Nephron (organoid): ENCODE data around the gene DACT2.

Experiments used
- H3K27ac Mint-ChIP-seq, 3 experiments: 2 replicates each; pipeline ENCODE4 v1.8.0; 2020; ENCODE audit warnings: mixed read lengths in 3 of 3, mild to moderate bottlenecking in 2 of 3, moderate library complexity in 1 of 3
- H3K27me3 Mint-ChIP-seq: 2 replicates; pipeline ENCODE4 v1.8.0; 2021; ENCODE audit warnings: low read depth, mild to moderate bottlenecking, moderate library complexity, mixed read lengths
- H3K36me3 Mint-ChIP-seq: 2 replicates; pipeline ENCODE4 v1.8.0; 2020; ENCODE audit warnings: low read depth, mixed read lengths
- H3K4me1 Mint-ChIP-seq: 2 replicates; pipeline ENCODE4 v1.8.0; 2020; ENCODE audit warnings: mixed read lengths
- H3K4me3 Mint-ChIP-seq, 3 experiments: 2 replicates each; pipeline ENCODE4 v1.8.0; 2020; ENCODE audit warnings: mild to moderate bottlenecking in 3 of 3, mixed read lengths in 3 of 3, moderate library complexity in 2 of 3
- H3K9me3 Mint-ChIP-seq: 2 replicates; pipeline ENCODE4 v1.8.0; 2020; ENCODE audit warnings: mixed read lengths
- TF ChIP-seq, protein P1 (sequence below), 3 experiments: fragments of 200-600 bp; sonication (generic); IDR thresholded peaks; one replicate each; pipeline ENCODE4 v1.5.0; 2021; ENCODE audit warnings: antibody characterized with exemption in 3 of 3; ENCODE audit not compliant: unreplicated experiment in 3 of 3

DACT2 gene

DNA sequence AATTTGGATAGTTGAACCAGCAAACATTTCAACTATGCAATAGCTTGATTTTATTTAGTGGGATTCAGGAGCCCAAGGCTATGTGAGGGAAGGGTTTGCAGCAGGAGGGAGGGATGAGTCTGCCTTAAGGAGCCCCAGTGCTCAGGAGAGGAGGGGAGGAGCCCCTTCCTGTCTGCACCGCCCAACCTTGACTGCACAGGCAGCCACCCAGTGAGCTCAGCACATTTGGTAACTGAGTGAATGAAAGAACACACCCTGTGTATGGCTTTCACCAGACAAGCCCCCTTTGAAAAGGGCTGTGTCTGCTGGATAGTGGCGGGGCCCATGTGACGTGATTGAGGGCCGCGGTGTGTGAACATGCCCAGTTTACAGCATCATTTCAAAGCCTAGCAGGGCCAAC lies 17.0 kb downstream of the DACT2 start:
- Mint-ChIP-seq H3K36me3 (peaks cover 20% of the 10 kb centered on the region), H3K27me3 (peaks cover 30% of the 10 kb centered on the region), H3K4me1 (peaks cover 41% of the 10 kb centered on the region), H3K9me3 (no peaks in the 10 kb centered on the region), H3K27ac (peak overlapping the region; percentile 63 to 94 (median 83)), H3K4me3 (no peak overlapping the region)
- TF ChIP-seq, protein P1, sequence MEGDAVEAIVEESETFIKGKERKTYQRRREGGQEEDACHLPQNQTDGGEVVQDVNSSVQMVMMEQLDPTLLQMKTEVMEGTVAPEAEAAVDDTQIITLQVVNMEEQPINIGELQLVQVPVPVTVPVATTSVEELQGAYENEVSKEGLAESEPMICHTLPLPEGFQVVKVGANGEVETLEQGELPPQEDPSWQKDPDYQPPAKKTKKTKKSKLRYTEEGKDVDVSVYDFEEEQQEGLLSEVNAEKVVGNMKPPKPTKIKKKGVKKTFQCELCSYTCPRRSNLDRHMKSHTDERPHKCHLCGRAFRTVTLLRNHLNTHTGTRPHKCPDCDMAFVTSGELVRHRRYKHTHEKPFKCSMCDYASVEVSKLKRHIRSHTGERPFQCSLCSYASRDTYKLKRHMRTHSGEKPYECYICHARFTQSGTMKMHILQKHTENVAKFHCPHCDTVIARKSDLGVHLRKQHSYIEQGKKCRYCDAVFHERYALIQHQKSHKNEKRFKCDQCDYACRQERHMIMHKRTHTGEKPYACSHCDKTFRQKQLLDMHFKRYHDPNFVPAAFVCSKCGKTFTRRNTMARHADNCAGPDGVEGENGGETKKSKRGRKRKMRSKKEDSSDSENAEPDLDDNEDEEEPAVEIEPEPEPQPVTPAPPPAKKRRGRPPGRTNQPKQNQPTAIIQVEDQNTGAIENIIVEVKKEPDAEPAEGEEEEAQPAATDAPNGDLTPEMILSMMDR (IDR thresholded peaks at IDR 0.05; ENCODE audit: unreplicated experiment in 3 of 3), result no peak

DNA sequence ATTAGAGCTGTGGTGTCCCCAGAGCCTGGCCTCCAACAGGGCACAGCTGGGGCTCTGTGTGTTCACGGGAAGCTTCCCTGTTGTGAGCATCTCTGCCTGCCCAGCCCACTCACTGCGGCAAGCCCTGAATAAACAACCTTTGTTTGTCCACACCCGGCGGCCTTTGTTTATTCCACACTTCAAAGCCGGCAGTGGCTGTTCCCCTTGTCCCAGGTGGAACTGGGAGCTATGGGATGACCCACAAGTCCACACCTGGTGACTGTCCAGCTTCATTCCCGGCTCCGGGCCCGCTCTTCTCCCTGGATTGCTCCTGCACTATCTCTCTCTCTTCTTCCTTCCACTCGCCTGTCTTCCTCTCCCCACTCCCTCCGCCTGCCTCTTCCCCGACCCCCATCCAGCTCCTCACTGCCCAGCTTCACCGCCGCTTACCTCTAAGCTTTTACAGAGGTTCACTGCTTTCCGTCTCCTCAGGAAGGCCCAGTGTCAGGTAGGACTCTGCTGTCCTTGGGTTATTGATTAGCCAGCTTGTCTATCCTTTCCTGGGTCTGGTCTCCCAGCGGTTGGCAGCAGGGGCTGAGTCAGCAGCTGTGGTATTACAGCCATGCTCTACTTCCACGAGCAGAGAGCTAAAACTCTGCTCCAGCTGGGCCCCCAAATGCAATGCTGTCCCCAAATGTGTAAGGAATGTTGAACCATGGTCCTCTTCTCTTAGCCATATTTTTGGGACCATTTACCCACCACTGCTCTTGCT lies 17.8 kb downstream of the DACT2 start:
- no peaks in the 10 kb centered on the region for H3K9me3 Mint-ChIP-seq
- H3K4me3 Mint-ChIP-seq, result peak overlapping the region in 2 of 3 experiments; percentile 50 to 69
- H3K36me3 Mint-ChIP-seq, result peaks cover 16% of the 10 kb centered on the region
- H3K4me1 Mint-ChIP-seq, result peaks cover 45% of the 10 kb centered on the region
- peaks cover 32% of the 10 kb centered on the region for H3K27me3 Mint-ChIP-seq
- peak overlapping the region; percentile 63 to 94 (median 83) for H3K27ac Mint-ChIP-seq
- TF ChIP-seq, protein P1 (IDR thresholded peaks at IDR 0.05; ENCODE audit: unreplicated experiment in 3 of 3), result no peak

DNA sequence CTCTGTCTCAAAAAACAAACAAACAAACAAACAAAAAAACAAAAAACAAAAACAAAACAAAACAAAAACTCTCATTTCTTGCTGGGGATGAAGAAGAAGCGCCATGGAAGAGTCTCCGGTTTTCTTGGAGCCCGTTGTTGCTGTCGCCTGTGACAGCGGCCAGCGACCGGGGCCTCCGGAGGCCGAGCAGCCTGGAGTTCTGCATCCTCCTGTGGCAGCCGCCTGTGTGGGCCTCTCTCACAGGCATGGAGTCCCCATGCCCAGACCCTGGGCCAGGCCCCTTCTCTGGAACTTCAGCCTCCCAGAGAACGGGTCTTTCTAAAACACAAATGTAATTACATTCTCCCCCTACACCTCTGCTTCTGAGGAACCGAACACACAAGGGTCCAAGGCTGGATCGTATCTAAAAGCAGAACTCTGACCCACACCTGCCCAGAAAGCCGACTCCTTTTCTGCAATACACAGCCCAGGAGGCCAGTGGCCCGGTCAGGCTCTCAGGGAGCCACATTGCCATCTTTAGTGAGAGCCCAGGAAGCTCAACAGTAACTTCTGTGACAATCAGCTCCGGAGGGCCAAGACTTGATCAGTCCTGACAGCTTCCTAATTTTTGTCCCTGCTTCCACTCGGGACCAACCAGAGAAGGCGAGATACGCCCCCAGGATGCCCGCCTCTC lies 18.5 kb downstream of the DACT2 start:
- Mint-ChIP-seq H3K9me3 (no peaks in the 10 kb centered on the region), H3K4me1 (peaks cover 44% of the 10 kb centered on the region), H3K36me3 (peaks cover 11% of the 10 kb centered on the region), H3K4me3 (peak overlapping the region in 1 of 3 experiments; percentile 50), H3K27ac (peak overlapping the region; percentile 63 to 94 (median 83)), H3K27me3 (peaks cover 29% of the 10 kb centered on the region)
- TF ChIP-seq, protein P1 (IDR thresholded peaks at IDR 0.05; ENCODE audit: unreplicated experiment in 3 of 3), result no peak

DNA sequence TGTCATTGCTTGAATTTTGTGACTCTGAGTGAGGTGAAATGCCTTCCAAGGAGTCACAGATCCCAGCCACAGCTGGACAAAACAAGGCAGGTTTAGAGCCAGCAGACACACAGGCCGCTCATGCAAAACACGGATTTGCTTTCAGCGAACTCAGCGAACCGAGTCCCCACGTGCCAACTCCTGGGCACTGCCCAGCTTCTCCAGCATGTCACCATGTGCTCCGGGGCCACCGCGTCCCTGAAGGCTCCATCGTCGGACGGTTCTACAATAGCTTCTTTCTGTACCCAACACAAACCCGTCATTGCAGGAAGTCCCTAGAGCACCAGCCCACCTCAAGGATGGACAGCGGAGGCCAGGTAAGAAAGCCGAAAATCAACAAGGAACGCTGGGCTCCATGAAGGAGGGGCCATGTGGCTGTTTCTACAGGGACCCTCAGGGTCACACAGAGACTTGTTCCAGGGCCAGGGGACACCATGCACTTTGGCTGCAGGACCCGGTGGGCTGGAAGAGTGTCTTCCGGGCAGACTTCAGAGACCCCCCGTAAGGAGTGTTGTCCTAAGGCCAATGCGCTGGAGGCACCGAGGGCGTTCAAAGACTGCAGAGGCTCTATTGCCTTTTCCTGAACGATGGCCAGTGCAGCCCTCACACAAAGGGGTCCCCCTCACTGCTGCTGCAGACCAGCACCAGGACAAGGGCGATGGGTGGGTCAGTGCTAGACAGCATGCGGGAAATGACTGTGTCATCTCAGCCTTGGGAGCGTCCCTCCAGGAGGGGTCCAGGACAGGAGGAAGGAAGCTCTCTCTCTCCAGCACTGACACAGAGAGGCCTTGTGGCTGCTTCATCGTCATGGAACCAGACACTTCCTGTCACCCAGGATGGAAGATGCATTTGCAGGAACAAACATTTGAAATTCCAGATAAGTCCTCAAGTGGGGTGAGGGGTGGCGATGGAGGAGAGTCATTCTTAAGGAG lies 19.8 kb downstream of the DACT2 start:
- Mint-ChIP-seq H3K27ac (peak overlapping the region in 1 of 3 experiments; percentile 34), H3K9me3 (no peaks in the 10 kb centered on the region), H3K36me3 (peaks cover 2% of the 10 kb centered on the region), H3K4me3 (no peak overlapping the region), H3K27me3 (peaks cover 24% of the 10 kb centered on the region), H3K4me1 (peaks cover 39% of the 10 kb centered on the region)
- TF ChIP-seq, protein P1 (IDR thresholded peaks at IDR 0.05; ENCODE audit: unreplicated experiment in 3 of 3), result no peak

GRCh38 chr6:168297643-168298042 lies 21.9 kb downstream of the DACT2 start:
- TF ChIP-seq, protein P1 (IDR thresholded peaks at IDR 0.05; ENCODE audit: unreplicated experiment in 3 of 3), result no peak
- no peaks in the 10 kb centered on the region for H3K9me3 Mint-ChIP-seq
- peak overlapping the region in 2 of 3 experiments; percentile 8 to 60 for H3K27ac Mint-ChIP-seq
- H3K36me3 Mint-ChIP-seq, result no peaks in the 10 kb centered on the region
- H3K27me3 Mint-ChIP-seq, result peaks cover 20% of the 10 kb centered on the region
- H3K4me3 Mint-ChIP-seq, result peak overlapping the region in 1 of 3 experiments; percentile 10
- peaks cover 27% of the 10 kb centered on the region for H3K4me1 Mint-ChIP-seq
